GM19328 (cell line): Measurements from ENCODE around the gene HNRNPM.
"Not testable (repeated sequence)": the region's sequence is repeated elsewhere in the genome, so short reads cannot be mapped to it uniquely, and the experiment has no call there.

Experiments used
- ATAC-seq: cut with Tn5 transposase; IDR thresholded peaks from one replicate; pipeline ENCODE4 v1.9.1; 2021; ENCODE audit warnings: mild to moderate bottlenecking, moderate library complexity; ENCODE audit not compliant: unreplicated experiment

Gene HNRNPM

GRCh38 chr19:8510589-8511115 lies 65.9 kb downstream of the HNRNPM start:
- ATAC-seq, result no peak

GRCh38 chr19:8511573-8512101 lies 66.9 kb downstream of the HNRNPM start:
- no peak for ATAC-seq

GRCh38 chr19:8512115-8512967 lies 67.6 kb downstream of the HNRNPM start:
- ATAC-seq, result no peak

- ATAC-seq, result no peak
These were observed 68.4 kb downstream of the HNRNPM start for GRCh38 chr19:8513036-8513686.

- peak; percentile 89 for ATAC-seq
These were observed 69.1 kb downstream of the HNRNPM start, which contains the start of gene ZNF414 for GRCh38 chr19:8513687-8514504. Gene ZNF414, minus strand, starts transcription at chr19:8514167. Its CDS starts 121 bp downstream, at chr19:8514046.

- not testable (repeated sequence) for ATAC-seq
These were observed 69.8 kb downstream of the HNRNPM start for GRCh38 chr19:8514505-8515009.

- ATAC-seq, result no peak
These were observed 70.5 kb downstream of the HNRNPM start for GRCh38 chr19:8515317-8515716.

GRCh38 chr19:8517551-8518442 lies 73.0 kb downstream of the HNRNPM start:
- ATAC-seq, result no peak

- no peak for ATAC-seq
These were observed 73.8 kb downstream of the HNRNPM start for GRCh38 chr19:8518536-8518935.

GRCh38 chr19:8519388-8519787 lies 74.6 kb downstream of the HNRNPM start:
- no peak for ATAC-seq

GRCh38 chr19:8525401-8525684 lies 80.6 kb downstream of the HNRNPM start:
- no peak for ATAC-seq

GRCh38 chr19:8526345-8527091 lies 81.7 kb downstream of the HNRNPM start:
- no peak for ATAC-seq

GRCh38 chr19:8528500-8528899 lies 83.7 kb downstream of the HNRNPM start:
- ATAC-seq, result no peak

GRCh38 chr19:8529369-8530006 lies 84.7 kb downstream of the HNRNPM start:
- ATAC-seq, result no peak

- no peak for ATAC-seq
These were observed 85.4 kb downstream of the HNRNPM start for GRCh38 chr19:8530061-8530679.

GRCh38 chr19:8531470-8531869 lies 86.7 kb downstream of the HNRNPM start:
- no peak for ATAC-seq

- ATAC-seq, result no peak
These were observed 87.5 kb downstream of the HNRNPM start for GRCh38 chr19:8532225-8532624.

GRCh38 chr19:8536282-8536681 lies 91.5 kb downstream of the HNRNPM start:
- no peak for ATAC-seq
